ENCODE measurements around the gene EFCAB8. TPM values are rescaled to one million over a fixed set of nuclear protein-coding genes. Genes with fewer than 3 reads are reported as not detected.
A peak's percentile ranks its signal among the peaks of the same experiment; 100 is the strongest.
"Not testable (repeated sequence)": the region's sequence is repeated elsewhere in the genome, so short reads cannot be mapped to it uniquely, and the experiment has no call there.

Gene EFCAB8
- total and polyA plus RNA-seq, 8 donors: 0.18 to 0.45 TPM; not detected in 6

DNA sequence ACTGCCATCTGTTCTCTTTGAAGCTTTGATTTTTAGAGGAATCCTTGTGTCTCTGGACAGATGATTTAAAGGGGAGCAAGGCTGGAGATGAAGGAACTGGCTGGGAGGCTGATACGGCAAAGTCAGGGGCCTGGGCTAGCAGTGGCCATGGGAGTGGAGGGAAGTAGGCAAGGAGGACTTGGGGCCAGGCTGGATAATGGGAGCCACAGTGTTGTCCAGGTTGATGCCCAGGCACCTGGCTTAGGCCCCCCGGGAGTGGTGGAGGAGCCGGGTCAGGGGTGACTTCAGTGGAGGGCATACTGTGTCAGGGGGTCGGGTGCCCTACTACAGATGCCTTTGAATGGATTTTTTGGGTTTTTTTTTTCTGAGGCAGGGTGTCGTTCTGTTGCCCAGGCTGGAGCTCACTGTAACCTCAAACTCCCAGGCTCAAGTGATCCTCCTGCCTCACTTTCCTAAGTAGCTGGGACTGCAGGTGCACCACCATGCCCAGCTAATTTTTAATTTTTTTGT, 45.0 kb downstream of the EFCAB8 start:
- 73 to 91% (median 90%) methylated on average over 5 of the region's 5 CpGs for WGBS, 5 donors
- no peaks in the 10 kb centered on the region for H3K27me3 ChIP-seq
- no peaks in the 10 kb centered on the region for H3K4me1 ChIP-seq
- no peak overlapping the region for H3K27ac ChIP-seq
- DNase-seq: no peak
- no peaks in the 10 kb centered on the region for H3K9me3 ChIP-seq
- no peaks in the 10 kb centered on the region for H3K36me3 ChIP-seq
- intact Hi-C loops (cut with DNase I; ENCODE audit: low total_unique reads): loop anchor here (5.0 to 10.0 kb wide), 3 partner anchors 194 to 401 kb away; partner anchors contain the start of gene BPIFA3
- TF ChIP-seq POLR2AphosphoS5 (IDR thresholded peaks at IDR 0.05): no peak
- no peak for TF ChIP-seq EP300 (IDR thresholded peaks at IDR 0.05)
- TF ChIP-seq, protein P1, sequence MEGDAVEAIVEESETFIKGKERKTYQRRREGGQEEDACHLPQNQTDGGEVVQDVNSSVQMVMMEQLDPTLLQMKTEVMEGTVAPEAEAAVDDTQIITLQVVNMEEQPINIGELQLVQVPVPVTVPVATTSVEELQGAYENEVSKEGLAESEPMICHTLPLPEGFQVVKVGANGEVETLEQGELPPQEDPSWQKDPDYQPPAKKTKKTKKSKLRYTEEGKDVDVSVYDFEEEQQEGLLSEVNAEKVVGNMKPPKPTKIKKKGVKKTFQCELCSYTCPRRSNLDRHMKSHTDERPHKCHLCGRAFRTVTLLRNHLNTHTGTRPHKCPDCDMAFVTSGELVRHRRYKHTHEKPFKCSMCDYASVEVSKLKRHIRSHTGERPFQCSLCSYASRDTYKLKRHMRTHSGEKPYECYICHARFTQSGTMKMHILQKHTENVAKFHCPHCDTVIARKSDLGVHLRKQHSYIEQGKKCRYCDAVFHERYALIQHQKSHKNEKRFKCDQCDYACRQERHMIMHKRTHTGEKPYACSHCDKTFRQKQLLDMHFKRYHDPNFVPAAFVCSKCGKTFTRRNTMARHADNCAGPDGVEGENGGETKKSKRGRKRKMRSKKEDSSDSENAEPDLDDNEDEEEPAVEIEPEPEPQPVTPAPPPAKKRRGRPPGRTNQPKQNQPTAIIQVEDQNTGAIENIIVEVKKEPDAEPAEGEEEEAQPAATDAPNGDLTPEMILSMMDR (IDR thresholded peaks at IDR 0.05): no peak
- TF ChIP-seq POLR2A (IDR thresholded peaks at IDR 0.05): no peak
- no peak overlapping the region for H3K4me3 ChIP-seq

DNA sequence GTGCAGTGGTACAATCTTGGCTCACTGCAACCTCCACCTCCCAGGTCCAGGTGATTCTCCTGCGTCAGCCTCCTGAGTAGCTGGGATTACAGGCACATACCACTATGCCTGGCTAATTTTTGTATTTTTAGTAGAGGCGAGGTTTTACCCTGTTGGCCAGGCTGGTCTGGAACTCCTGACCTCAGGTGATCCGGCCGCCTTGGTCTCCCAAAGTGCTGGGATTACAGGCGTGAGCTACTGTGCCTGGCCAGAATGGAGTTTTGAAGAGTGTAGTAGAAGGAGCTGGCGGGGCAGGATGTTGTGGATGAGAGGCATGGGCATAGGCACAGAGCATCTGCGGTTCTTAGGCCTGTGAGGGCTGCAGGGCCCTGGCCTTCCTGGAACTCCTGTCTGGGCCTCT, 46.0 kb downstream of the EFCAB8 start:
- H3K27ac ChIP-seq, H3K4me1 ChIP-seq, H3K36me3 ChIP-seq, H3K4me3 ChIP-seq, H3K27me3 ChIP-seq, DNase-seq, H3K9me3 ChIP-seq: not testable (repeated sequence)
- intact Hi-C loops (cut with DNase I; ENCODE audit: low total_unique reads): loop anchor here (5.0 to 10.0 kb wide), 3 partner anchors 193 to 400 kb away; partner anchors contain the start of gene BPIFA3
- 87 to 97% (median 94%) methylated on average over 7 of the region's 7 CpGs for WGBS, 5 donors

DNA sequence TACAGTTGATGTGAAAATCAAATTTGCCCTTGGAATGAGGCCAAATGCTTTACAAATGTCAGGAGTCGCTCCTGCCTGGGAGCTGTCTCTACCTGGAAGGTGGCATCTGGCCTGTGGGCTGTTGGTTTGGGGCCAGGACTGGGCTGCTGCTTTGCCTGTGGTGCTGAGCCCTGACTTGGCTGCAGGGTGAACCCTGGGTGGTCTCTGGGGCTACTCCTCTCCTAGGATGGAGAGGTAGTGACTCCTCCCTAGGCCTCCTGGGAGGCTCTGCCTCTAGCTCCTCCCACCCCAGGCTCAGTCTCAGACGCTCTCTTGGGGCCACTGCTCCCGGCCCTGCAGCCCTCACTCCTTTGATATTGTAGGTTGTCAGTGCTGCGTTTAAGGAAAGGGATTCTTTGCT, 47.5 kb downstream of the EFCAB8 start:
- WGBS, 5 donors: 31 to 38% (median 33%) methylated on average over 4 of the region's 4 CpGs
- H3K27ac ChIP-seq: no peak overlapping the region
- H3K36me3 ChIP-seq: no peaks in the 10 kb centered on the region
- TF ChIP-seq, protein P1 (IDR thresholded peaks at IDR 0.05): no peak
- no peaks in the 10 kb centered on the region for H3K4me1 ChIP-seq
- no peaks in the 10 kb centered on the region for H3K27me3 ChIP-seq
- no peaks in the 10 kb centered on the region for H3K9me3 ChIP-seq
- intact Hi-C loops (cut with DNase I; ENCODE audit: low total_unique reads): loop anchor here (10.0 kb wide), 2 partner anchors 309 to 399 kb away; partner anchors contain the start of gene BPIFA3
- no peak for DNase-seq
- H3K4me3 ChIP-seq: no peak overlapping the region

DNA sequence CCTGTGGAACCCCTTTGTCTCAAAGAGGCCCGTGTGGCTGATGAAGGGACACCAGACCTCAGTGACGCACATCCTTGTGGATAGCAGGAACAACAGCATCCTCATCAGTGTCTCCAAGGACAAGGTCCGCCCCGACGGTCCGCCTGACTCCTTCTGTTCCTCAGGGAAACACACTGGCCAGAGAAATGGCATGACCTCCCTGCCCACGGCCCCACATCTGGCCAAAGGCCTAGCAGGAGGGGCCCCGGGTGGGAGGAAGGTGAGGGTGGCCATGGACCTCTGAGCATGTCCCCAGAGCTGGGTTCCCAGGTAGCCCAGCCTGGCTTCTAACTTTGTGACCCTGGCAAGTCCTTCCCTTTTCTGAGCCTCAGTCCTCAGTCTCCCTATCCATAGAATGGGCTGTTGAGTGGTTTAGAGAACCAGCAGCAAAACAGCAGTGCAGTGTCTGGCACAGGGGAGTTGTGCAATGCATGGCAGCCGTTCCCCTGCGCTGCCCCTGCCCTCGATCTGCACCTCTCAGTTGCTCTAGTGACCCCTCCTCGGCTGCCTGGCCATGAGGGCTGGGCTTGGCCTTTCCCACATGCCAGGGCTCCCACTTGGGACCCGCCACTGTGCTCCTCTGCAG, 48.3 kb downstream of the EFCAB8 start:
- no peak for DNase-seq
- TF ChIP-seq EP300 (IDR thresholded peaks at IDR 0.05) (no peak), POLR2A (IDR thresholded peaks at IDR 0.05) (no peak), POLR2AphosphoS5 (IDR thresholded peaks at IDR 0.05) (no peak)
- TF ChIP-seq, protein P1 (IDR thresholded peaks at IDR 0.05): no peak
- Histone ChIP-seq H3K9me3 (no peaks in the 10 kb centered on the region), H3K27me3 (no peaks in the 10 kb centered on the region), H3K27ac (no peak overlapping the region), H3K4me1 (no peaks in the 10 kb centered on the region), H3K36me3 (no peaks in the 10 kb centered on the region), H3K4me3 (no peak overlapping the region)
- 79 to 86% (median 84%) methylated on average over 9 to 13 of the region's 13 CpGs for WGBS, 5 donors
- intact Hi-C loops (cut with DNase I; ENCODE audit: low total_unique reads): loop anchor here (10.0 kb wide), 2 partner anchors 308 to 398 kb away; partner anchors contain the start of gene BPIFA3

DNA sequence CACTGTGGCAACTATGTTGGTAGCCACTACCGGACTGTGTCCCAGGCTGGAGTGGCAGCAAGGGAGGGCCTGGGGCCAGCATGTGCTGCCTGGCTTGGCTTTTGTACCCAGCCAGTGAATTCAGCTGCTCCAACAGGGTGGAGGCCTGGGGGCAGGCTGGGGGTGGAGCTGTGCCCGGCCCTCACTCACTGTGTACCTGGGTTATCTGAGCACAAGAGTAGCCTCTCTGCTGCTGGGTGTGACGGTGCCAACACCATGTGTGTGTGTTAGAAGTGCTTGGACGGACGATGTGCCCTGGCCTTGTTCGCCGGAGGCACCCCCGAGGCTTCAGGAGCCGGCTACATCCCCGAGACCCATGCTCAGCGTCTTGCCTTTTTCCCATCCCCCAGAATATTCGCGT, 49.2 kb downstream of the EFCAB8 start:
- Histone ChIP-seq H3K4me3 (no peak overlapping the region), H3K36me3 (no peaks in the 10 kb centered on the region), H3K27me3 (no peaks in the 10 kb centered on the region), H3K4me1 (no peaks in the 10 kb centered on the region), H3K9me3 (no peaks in the 10 kb centered on the region), H3K27ac (no peak overlapping the region)
- intact Hi-C loops (cut with DNase I; ENCODE audit: low total_unique reads): loop anchor here (10.0 kb wide), 2 partner anchors 307 to 397 kb away; partner anchors contain the start of gene BPIFA3
- no peak for TF ChIP-seq POLR2AphosphoS5 (IDR thresholded peaks at IDR 0.05)
- TF ChIP-seq, protein P1 (IDR thresholded peaks at IDR 0.05): no peak
- no peak for TF ChIP-seq POLR2A (IDR thresholded peaks at IDR 0.05)
- no peak for TF ChIP-seq EP300 (IDR thresholded peaks at IDR 0.05)
- peak; percentile 26 to 41 for DNase-seq
- 32 to 64% (median 46%) methylated on average over 6 to 13 of the region's 13 CpGs for WGBS, 5 donors

Measured in stomach (tissue), 9 donors.